ENCODE measurements around the gene ULK3.

ULK3 gene

DNA sequence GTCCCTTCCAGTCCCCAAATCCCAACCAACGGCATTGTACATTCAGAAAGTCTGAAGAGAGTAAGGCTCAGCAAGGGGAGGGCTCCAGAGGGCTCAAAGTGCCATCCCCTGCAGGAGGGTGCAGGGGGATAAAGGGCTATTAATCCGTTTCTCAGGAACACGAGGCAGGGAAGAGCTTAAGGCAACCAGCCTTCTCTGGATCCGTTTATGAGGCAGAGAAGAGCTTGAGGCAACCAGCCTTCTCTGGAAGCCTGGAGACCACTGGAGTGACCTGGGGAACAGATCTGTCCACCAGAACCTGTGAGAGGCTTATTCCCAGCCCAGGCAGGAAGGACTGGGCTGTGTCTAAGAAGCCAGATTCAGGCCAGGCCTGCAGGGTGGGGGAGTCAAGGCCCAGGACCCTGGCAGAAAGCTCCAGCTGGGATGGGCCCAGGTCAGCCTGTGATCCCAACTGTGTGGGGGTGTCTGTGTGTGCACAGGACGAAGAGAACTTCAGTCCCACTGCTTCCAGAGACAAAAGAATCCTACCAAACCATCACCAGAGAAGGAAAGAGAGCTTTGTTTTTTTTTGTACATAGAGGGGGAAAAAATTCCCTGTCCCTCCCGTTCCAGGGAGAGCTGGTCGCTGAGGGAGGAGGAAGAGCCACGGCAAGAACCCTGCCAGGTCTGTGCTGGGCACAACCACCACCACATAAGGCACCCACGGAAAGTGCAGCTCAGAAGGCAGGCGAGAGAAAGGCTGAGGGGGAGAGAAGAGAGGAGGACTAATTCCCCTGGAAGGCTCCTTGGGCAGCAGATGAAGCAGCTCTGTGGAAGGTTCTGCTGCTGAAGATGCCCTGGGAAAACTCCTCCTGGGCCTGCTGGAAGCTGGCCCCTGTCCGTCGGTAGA, 1.6 kb upstream of the ULK3 start:
- no peak for TF ChIP-seq SPI1 (IDR thresholded peaks at IDR 0.05; ENCODE audit: borderline replicate concordance, low read depth)
- TF ChIP-seq, protein P1, sequence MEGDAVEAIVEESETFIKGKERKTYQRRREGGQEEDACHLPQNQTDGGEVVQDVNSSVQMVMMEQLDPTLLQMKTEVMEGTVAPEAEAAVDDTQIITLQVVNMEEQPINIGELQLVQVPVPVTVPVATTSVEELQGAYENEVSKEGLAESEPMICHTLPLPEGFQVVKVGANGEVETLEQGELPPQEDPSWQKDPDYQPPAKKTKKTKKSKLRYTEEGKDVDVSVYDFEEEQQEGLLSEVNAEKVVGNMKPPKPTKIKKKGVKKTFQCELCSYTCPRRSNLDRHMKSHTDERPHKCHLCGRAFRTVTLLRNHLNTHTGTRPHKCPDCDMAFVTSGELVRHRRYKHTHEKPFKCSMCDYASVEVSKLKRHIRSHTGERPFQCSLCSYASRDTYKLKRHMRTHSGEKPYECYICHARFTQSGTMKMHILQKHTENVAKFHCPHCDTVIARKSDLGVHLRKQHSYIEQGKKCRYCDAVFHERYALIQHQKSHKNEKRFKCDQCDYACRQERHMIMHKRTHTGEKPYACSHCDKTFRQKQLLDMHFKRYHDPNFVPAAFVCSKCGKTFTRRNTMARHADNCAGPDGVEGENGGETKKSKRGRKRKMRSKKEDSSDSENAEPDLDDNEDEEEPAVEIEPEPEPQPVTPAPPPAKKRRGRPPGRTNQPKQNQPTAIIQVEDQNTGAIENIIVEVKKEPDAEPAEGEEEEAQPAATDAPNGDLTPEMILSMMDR (IDR thresholded peaks at IDR 0.05; ENCODE audit: insufficient read depth, low read length), result no peak
- no peak for TF ChIP-seq GABPA (IDR thresholded peaks at IDR 0.05; ENCODE audit: low read depth)
- DNase-seq (ENCODE audit: low read depth in 1 of 2, low spot score in 1 of 2), result no peak
- peak overlapping the region; percentile 29 for H3K27ac ChIP-seq (replicated peaks)
- no peaks in the 10 kb centered on the region for H3K27me3 ChIP-seq (ENCODE audit: insufficient read depth, poor library complexity, severe bottlenecking)
- H3K4me3 ChIP-seq (replicated peaks; ENCODE audit: insufficient read depth, low read length), result no peak overlapping the region

DNA sequence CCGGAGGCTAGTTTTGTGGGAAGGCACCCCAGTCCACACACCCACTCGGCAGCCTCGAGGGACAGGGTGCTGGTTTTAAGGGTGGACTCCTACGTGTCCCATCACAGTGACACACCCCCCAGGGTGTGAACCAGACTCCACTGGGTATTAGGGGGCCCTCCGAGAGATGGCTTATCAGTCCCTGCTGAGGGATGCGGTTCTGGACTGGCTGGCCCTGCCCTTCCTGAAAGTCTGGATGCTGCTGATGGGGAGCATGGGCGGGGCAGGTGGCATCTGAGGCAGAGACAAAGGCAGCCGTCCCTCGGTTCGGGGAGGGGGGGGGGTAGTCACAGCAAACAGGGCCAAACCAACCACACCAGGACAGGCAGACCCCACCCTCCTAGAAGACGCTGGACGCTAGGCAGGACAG, 939 bp upstream of the ULK3 start:
- DNase-seq (ENCODE audit: low read depth in 1 of 2, low spot score in 1 of 2), result no peak
- TF ChIP-seq GABPA (IDR thresholded peaks at IDR 0.05; ENCODE audit: low read depth) (no peak), SPI1 (IDR thresholded peaks at IDR 0.05; ENCODE audit: borderline replicate concordance, low read depth) (no peak), POLR2AphosphoS5 (IDR thresholded peaks at IDR 0.05; ENCODE audit: low read depth) (no peak), REST (IDR thresholded peaks at IDR 0.05; ENCODE audit: insufficient replicate concordance, low read depth) (no peak)
- TF ChIP-seq, protein P1 (IDR thresholded peaks at IDR 0.05; ENCODE audit: insufficient read depth, low read length), result no peak
- no peak overlapping the region for H3K4me3 ChIP-seq (replicated peaks; ENCODE audit: insufficient read depth, low read length)
- no peaks in the 10 kb centered on the region for H3K27me3 ChIP-seq (ENCODE audit: insufficient read depth, poor library complexity, severe bottlenecking)
- peak overlapping the region; percentile 80 for H3K27ac ChIP-seq (replicated peaks)

- TF ChIP-seq REST (IDR thresholded peaks at IDR 0.05; ENCODE audit: insufficient replicate concordance, low read depth) (no peak), POLR2AphosphoS5 (IDR thresholded peaks at IDR 0.05; ENCODE audit: low read depth) (no peak), GABPA (IDR thresholded peaks at IDR 0.05; ENCODE audit: low read depth) (no peak), SPI1 (IDR thresholded peaks at IDR 0.05; ENCODE audit: borderline replicate concordance, low read depth) (no peak)
- TF ChIP-seq, protein P1 (IDR thresholded peaks at IDR 0.05; ENCODE audit: insufficient read depth, low read length), result no peak
- no peak for DNase-seq (ENCODE audit: low read depth in 1 of 2, low spot score in 1 of 2)
- Histone ChIP-seq H3K27me3 (ENCODE audit: insufficient read depth, poor library complexity, severe bottlenecking) (no peaks in the 10 kb centered on the region), H3K4me3 (replicated peaks; ENCODE audit: insufficient read depth, low read length) (peak overlapping the region; percentile 39), H3K27ac (replicated peaks) (peak overlapping the region; percentile 80)
These were observed 481 bp upstream of the ULK3 start for GRCh38 chr15:74843445-74843828.
